Caki2 (cell line): ENCODE results near the gene AZGP1. TPM values are rescaled to one million over a fixed set of nuclear protein-coding genes. Genes with fewer than 3 reads are reported as not detected.
A peak's percentile ranks its signal among the peaks of the same experiment; 100 is the strongest.
"Not testable (repeated sequence)": the region's sequence is repeated elsewhere in the genome, so short reads cannot be mapped to it uniquely, and the experiment has no call there.

Experiments
- DNase-seq: peaks from one replicate; pipeline ENCODE4 v3.0.0-alpha.2; 2015; ENCODE audit warnings: low read depth
- in situ Hi-C: cut with HindIII; loops from 2 replicates; pipeline ENCODE4 v1.10.0; 2016; ENCODE audit warnings: low sequenced_read_pairs, low pct_unique_long_range_greater_than_20kb, mixed read lengths
- total RNA-seq: library from RNA; depleted of rRNA; stranded (reverse); fragments of >200 nt; shearing (Covaris generic); gene quantifications from 2 replicates; pipeline ENCODE4 v1.2.3, GENCODE V29; 2014; ENCODE audit warnings: low replicate concordance

The AZGP1 gene
- total RNA-seq, 1 experiment from 2014 or later, result 1.1 TPM

DNA sequence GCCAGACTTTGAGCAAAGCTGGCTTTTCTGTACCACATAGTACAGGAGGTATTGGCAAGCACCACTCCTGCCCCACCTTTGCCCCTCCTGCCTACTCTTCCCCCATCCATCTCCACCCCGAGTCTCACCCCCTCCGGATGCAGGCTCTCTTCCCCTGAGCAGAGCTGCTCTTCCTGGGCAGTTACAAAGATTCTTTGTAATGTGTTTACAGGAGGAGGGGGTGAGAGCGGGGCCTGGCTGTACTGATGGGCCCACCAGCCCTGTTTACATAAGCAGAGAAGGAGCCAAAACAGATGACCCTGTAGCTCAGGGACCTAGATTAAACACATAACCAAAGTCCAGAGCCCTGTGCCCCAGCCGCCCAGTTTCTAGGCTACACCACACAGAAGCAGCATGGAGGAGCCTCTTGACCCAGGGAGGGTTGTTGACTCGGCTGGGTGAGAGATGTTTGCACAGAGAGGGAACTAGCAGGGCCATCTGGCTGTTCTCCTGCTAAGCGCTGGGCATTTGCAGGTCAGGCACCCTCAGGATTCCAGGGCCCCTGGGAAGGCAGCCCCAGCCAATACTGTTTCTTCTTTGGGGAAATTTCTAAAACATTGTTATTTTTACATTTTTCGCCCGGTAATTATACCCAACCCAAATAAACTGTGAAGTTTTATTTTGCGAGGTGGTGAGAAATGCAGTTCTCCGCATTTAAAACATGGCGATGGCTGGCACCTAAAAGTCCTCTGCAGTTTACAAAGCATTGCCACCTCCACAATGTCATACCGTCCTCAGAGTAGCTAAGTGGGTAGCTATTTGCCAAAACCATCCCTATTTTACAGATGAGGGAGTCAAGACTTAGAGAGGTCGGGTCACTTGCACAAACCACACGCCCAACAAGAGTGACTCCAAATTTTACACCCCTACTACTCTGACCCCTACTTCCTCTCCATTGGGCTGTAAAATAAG is 28.2 kb upstream of the AZGP1 start:
- in situ Hi-C loops, result no loop called here
- DNase-seq, result no peak

DNA sequence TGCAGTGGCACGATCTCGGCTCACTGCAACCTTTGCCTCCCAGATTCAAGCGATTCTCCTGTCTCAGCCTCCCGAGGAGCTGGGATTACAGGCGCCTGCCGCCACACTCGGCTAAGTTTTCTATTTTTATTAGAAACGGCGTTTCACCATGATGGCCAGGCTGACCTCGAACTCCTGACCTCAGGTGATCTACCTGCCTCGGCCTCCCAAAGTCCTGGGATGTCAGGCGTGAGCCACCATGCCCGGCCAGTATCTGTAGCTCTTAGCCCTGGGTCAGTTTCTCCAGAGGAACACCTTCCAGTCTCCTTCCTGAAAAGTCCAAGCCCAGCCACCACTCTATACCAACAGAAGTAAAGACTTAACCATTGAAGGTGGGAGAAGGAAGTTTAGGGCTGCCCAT is 24.4 kb upstream of the AZGP1 start:
- no peak for DNase-seq
- in situ Hi-C loops, result no loop called here

DNA sequence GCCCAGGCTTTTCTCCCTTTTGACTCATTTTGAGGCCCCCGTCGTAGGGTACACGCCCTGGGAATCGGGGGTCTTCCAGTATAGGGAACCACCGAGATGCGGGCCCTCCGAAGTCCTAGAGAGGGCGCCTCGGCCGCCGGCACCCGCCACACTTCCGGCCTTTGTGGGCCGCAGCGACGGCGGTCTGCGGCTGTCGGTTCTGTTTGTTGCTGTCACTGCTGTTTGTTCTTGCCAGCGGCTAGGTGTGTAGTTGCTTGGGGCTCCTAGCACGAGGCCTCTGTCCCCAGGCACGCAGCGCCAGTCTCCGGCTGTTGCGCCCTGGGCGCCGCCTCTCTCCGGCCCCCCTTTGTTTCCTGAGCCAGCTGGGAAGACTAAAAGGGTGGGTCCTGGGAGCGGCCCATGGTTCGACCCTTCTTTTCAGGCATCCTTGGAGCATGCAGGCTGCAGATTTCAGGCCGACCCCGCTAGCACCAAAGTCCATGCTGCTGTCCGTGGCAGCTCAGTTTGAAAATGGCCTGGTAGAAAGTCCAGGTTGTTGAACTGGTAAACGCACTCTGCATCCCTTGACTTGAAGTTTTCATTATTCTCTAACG is 21.8 kb upstream of the AZGP1 start:
- in situ Hi-C loops, result no loop called here
- no peak for DNase-seq

DNA sequence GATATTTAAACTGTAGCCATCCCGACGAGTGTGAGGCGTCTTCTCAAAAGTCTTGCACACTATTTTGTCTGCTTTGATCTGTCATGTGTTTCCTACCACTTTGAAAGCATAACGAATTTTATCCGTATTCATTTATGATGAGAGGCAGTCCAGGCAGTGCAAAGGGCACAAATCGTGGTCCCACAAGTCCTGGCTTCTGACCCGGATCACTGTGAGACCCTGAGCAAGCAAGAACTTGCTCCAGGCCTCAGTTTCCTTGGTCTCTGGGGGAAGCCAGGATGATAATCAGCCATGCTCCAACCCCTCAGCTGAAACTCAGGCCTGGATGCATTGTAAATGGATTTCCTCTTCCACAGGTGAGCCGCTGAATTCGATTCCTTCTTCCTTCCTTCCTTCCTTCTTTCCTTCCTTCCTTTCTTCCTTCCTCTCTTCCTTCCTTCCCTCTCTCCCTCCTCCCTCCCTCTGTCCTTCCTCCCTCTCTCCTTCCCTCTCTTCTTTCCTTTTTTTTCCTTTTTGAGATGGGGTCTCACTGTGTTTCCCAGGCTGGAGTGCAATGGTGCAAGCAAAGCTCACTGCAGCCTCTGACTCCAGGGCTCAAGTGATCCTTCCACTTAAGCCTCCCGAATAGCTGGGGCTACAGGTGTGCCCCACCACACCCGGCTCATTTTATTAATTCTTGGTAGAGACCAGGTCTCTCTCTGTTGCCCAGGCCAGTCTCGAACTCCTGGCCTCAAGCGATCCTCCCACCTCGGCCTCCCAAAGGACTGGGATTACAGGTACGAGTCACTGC is 21.1 kb upstream of the AZGP1 start:
- in situ Hi-C loops, result no loop called here
- DNase-seq, result no peak

DNA sequence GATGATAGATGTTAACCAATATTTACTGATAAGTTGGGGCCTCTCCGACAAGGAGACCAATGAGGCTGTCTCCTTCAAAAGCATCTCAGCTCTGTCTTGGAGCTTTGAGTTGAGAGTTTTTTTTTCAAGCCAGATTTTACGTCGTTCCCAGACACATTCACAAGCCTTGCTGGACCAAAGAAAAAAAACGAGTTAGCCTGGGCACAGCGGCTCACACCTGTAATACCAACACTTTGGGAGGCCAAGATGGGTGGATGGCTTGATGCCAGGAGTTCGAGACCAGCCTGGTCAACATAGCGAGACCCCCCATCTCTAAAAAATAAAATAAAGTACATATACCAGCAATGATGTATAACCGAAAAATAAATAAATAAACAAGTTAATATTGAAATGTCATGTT is 19.0 kb upstream of the AZGP1 start:
- DNase-seq, result no peak
- in situ Hi-C loops, result no loop called here

DNA sequence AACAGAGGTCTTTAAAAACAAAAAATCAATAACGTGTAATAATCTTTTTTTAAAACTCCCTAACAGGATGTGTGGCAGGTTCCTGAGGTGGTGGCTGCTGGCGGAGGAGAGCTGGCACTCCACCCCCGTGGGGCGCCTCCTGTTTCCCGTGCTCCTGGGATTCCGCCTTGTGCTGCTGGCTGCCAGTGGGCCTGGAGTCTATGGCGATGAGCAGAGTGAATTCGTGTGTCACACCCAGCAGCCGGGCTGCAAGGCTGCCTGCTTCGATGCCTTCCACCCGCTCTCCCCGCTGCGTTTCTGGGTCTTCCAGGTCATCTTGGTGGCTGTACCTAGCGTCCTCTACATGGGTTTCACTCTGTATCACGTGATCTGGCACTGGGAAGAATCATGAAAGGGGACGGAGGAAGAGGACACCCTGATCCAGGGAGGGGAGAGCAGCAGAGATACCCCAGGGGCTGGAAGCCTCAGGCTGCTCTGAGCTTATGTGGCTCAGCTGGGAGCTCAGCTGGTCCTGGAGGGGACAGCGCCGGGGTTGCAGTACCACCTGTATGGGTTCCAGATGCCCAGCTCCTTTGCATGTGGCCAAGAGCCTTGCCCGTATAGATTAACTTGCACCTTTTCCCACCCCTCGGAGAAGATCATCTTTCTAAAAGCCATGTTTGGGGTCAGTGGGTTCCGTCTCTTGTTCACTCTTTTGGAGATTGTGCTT is 16.7 kb upstream of the AZGP1 start:
- in situ Hi-C loops, result no loop called here
- DNase-seq, result no peak

DNA sequence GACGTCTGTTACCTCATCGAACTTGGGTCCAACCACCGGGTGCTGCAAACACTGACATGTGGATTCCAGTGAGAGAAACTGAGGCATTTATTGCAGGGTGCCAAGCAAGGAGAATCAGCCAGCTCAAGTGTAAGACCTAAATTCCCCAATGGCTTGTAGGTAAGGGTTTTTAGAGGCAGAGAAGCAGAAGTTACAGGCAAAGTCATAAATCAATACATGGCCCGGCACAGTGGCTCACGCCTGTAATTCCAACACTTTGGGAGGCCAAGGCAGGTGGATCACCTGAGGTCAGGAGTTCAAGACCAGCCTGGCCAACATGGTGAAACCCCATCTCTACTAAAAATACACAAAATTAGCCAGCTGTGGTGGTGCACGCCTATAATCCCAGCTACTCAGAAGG is 15.7 kb upstream of the AZGP1 start:
- in situ Hi-C loops, DNase-seq: not testable (repeated sequence)

DNA sequence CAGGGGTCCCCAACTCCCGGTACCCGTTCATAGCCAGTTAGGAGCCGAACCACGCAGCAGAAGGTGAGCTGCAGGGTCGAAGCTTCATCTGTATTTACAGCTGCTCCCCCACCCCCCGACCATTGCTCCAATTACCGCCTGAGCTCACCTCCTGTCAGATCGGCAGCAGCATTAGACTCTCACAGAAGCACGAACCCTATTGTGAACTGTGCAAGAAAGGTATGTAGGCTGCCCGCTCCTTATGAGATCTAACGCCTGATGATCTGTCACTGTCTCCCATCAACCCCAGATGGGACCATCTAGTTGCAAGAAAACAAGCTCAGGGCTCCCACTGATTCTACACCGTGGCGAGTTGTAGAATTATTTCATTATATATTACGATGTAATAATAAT is 14.6 kb upstream of the AZGP1 start:
- no peak for DNase-seq
- in situ Hi-C loops, result no loop called here

DNA sequence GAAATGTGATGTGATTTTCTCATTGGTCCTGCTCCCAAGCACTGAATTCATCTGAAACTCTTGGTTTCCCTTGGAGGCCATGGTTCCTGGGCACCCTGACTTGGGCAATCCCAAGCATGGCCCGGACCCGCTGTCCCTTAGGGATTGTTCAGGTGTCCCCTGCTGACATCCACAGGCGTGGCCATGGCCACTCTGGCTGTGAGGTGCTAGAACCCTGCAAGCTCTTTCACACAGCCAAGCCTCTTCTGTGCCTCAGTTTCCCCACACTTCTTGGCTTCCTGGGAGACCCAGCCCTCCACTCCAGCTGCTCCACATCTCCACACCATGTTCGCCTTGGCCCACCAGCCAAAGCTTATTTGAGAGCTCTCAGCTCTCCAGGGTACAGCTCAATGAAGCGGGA is 12.0 kb upstream of the AZGP1 start:
- DNase-seq, result no peak
- in situ Hi-C loops, result no loop called here

DNA sequence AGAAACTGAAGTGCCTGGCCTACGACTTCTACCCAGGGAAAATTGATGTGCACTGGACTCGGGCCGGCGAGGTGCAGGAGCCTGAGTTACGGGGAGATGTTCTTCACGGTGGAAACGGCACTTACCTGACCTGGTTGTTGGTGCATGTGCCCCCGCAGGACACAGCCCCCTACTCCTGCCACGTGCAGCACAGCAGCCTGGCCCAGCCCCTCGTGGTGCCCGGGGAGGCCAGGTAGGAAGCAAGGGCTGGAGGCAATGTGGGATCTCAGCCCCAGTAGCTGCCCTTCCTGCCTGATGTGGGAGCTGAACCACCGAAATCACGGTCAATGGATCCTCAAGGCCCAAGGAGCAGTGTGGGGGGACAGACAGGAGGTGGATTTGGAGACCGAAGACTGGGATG is 11.5 kb upstream of the AZGP1 start:
- in situ Hi-C loops, DNase-seq: not testable (repeated sequence)

DNA sequence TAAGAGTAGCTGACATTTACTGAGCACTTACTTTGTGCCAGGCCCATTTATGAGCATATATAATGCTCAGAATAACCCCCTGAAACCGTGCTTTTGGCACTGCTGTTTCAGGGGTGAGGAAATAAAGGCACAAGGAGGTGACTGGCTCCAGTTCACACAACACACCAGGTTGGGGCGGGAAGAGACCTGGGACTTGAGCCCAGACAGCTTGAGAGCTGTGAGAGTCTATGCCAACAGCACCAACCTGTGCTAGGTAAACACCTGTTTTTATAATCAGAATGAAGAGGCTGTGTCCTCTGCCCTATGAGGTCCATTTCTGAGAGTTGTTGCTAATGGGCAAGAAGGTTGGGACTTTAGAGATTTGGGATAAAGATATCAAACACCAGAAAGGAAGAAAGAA is 8.8 kb upstream of the AZGP1 start:
- no peak for DNase-seq
- in situ Hi-C loops, result no loop called here

DNA sequence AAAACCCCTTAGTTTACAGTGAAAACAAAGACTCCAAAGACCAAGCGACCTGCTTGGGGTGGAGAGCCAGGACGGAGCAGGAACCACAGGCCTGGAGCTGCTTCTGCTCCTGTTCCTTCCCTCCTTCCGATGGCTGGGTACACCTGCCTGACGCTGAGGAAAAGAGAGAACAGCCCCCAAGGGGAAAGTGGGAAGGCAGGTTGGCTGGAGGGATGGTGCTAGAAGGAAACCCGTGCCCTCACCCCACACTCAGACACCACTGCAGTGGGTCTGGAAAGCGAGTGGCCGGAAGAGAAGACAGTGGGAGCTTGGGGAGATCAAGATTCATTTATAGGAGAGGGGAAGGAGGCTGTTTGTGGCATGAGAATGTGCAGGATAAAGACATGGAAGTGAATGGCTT is 5.2 kb upstream of the AZGP1 start:
- DNase-seq, in situ Hi-C loops: not testable (repeated sequence)

DNA sequence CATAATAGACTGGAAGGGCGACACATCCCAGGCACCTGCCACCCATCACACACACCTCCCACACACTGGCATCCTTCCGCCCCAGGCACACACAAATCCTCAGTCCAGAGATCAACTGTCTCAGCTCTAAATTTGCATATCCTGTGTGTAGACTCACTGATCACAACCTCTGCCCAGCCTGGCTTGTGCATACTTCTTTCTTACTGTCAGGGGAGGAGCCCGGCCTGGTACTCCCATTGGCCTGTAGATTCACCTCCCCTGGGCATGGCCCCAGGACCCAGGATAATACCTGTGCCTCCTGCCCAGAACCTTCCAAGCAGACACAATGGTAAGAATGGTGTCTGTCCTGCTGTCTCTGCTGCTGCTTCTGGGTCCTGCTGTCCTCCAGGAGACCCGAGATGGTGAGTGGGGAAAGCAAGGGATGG is 4.6 kb upstream of the AZGP1 start:
- in situ Hi-C loops, DNase-seq: not testable (repeated sequence)

DNA sequence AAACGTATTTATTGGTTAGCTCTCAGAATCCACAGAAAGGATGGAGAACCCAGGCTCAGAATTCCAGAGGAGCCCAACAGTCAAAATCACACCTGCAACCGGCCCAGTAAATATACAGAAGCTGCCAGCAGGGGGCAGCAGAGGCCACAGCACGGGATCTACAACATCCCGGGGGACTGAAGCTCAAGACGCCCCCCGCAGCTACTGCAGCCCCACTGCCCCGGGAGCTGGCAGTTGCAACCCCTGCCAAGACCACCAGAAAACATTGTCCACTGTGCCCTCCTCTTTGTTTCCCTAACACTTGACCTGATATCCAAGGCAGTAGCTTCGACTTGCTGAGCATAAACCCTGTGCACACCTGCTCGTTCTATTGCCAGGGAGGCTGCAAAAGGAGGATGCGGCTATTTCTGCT is 4.0 kb upstream of the AZGP1 start:
- peak; percentile 11 for DNase-seq
- in situ Hi-C loops, result not testable (repeated sequence)

DNA sequence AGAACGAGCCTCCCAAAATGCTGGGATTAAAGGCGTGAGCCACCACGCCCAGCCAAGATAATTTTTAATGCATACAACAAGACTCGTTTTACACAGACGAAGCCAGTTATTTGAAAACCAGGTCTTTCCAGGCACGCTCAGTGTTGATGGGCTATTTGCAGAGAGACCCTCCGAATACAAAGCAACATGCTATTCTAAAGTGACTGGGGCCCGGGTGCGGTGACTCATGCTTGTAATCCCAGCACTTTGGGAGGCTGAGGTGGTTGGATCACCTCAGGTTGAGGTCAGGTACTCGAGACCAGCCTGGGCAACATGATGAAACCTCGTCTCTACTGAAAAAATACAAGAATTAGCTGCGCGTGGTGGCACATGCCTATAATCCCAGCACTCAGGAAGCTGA is 795 bp upstream of the AZGP1 start:
- in situ Hi-C loops, result no loop called here
- DNase-seq, result no peak

DNA sequence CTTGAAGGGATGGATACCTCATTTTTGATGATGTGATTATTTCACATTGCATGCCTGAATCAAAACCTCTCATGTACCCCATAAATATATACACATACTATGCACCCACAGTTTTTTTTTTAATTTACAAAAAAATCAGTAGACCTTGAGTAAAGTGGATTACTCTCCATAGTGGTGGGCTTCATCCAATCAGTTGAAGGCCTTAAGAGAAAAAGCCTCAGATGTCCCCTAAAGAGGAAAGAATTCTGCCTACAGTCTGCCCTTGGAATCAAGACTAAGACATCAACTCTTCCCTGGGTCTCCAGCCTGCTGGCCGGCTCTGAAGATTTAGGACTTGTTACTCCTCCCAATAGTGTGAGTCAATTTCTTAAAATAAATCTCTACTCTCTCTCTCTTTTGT is 1.1 kb downstream of the AZGP1 start:
- in situ Hi-C loops, result no loop called here

DNA sequence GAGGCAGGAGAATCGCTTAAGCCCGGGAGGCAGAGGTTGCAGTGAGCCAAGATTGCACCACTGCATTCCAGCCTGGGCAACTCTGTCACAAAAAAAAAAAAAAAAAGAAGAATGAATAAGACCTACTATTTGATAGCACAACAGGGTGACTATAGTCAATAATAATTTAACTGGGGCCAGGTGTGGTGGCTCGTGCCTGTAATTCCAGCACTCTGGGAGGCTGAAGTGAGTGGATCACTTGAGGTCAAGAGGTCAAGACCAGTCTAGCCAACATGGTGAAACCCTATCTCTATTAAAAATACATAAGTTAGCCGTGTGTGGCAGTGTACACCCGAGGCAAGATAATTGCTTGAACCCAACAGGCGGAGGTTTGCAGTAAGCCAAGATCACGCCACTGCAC is 2.0 kb downstream of the AZGP1 start:
- DNase-seq, result not testable (repeated sequence)

More for the DNA sequence above, 1.1 kb downstream of the AZGP1 start:
- no peak for DNase-seq

DNA sequence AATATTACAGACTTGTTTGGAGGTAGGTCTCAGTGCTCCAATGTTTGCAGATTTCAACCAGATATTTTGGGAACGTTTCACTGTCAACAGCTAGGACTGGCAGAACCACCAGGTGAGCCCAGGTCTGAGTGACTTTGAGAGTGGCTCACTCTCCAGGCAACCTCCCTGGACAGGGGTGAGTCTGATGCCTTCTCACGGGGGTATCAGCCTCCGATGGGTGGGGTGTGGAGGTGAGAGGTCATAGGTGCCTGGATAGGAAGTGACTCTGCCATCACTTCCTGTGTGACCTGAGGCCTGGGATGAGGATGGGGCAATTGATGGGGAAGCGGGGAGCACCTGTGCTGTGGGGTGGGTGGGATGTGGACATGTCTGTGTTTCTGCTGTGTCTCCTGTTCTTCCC is 4.6 kb downstream of the AZGP1 start:
- no peak for DNase-seq
- in situ Hi-C loops, result no loop called here

More for the DNA sequence above, 2.0 kb downstream of the AZGP1 start:
- in situ Hi-C loops, result not testable (repeated sequence)
